OCI-LY1 (cell line): ENCODE measurements around the gene CHEK1.

Experiments
- H2AFZ ChIP-seq: fragments of 200-600 bp; sonication (generic), shearing (Covaris generic); 2 replicates; pipeline ENCODE4 v1.6.0; 2014; ENCODE audit warnings: antibody characterized with exemption, mild to moderate bottlenecking, low read length
- H3F3A ChIP-seq: fragments of 200-600 bp; sonication (generic), shearing (Covaris generic); 2 replicates; pipeline ENCODE4 v1.6.0; 2014; ENCODE audit warnings: mild to moderate bottlenecking, antibody characterized with exemption, low read length, moderate library complexity; ENCODE audit not compliant: insufficient read depth
- H3K27ac ChIP-seq: fragments of 200-600 bp; sonication (generic); 2 replicates; pipeline ENCODE4 v1.5.1; 2014; ENCODE audit warnings: low read length, mixed run types, mild to moderate bottlenecking, low read depth; ENCODE audit not compliant: poor library complexity, severe bottlenecking
- H3K27me3 ChIP-seq: fragments of 200-600 bp; sonication (generic); 2 replicates; pipeline ENCODE4 v1.6.0; 2014; ENCODE audit warnings: antibody characterized with exemption, mild to moderate bottlenecking, low read length, moderate library complexity; ENCODE audit not compliant: insufficient read depth
- H3K36me3 ChIP-seq: fragments of 200-600 bp; sonication (generic); 2 replicates; pipeline ENCODE4 v1.6.1; 2014; ENCODE audit warnings: mild to moderate bottlenecking, antibody characterized with exemption, low read length, moderate library complexity, mixed read lengths; ENCODE audit not compliant: insufficient read depth
- H3K4me1 ChIP-seq: fragments of 200-600 bp; sonication (generic); 2 replicates; pipeline ENCODE4 v1.5.1; 2014; ENCODE audit warnings: mild to moderate bottlenecking, low read length, moderate library complexity; ENCODE audit not compliant: insufficient read depth, severe bottlenecking
- H3K4me2 ChIP-seq: fragments of 200-600 bp; sonication (generic), shearing (Covaris generic); 2 replicates; pipeline ENCODE4 v1.6.1; 2014; ENCODE audit warnings: low read length
- H3K4me3 ChIP-seq: fragments of 200-600 bp; sonication (generic); 2 replicates; pipeline ENCODE4 v1.5.1; 2014; ENCODE audit warnings: low read length, low read depth, mild to moderate bottlenecking, mixed read lengths; ENCODE audit not compliant: poor library complexity, severe bottlenecking
- H3K79me2 ChIP-seq: fragments of 200-600 bp; shearing (Covaris generic); 2 replicates; pipeline ENCODE4 v1.6.1; 2016; ENCODE audit warnings: mixed run types, low read length, mixed read lengths; ENCODE audit not compliant: insufficient read depth
- H3K9ac ChIP-seq: fragments of 200-600 bp; sonication (generic), shearing (Covaris generic); 2 replicates; pipeline ENCODE4 v1.6.1; 2014; ENCODE audit warnings: mild to moderate bottlenecking, low read length, mixed read lengths
- H3K9me2 ChIP-seq: fragments of 200-600 bp; sonication (generic), shearing (Covaris generic); 2 replicates; pipeline ENCODE4 v1.6.1; 2014; ENCODE audit warnings: low read depth, mild to moderate bottlenecking, low read length, mixed read lengths
- H3K9me3 ChIP-seq: fragments of 200-600 bp; shearing (Covaris generic); 2 replicates; pipeline ENCODE4 v1.6.1; 2014; ENCODE audit warnings: low read length, mixed read lengths
- H4K20me1 ChIP-seq: fragments of 200-600 bp; sonication (generic), shearing (Covaris generic); 2 replicates; pipeline ENCODE4 v1.6.0; 2016; ENCODE audit warnings: mild to moderate bottlenecking, low read length; ENCODE audit not compliant: insufficient read depth
- EZH2 ChIP-seq: fragments of 200-600 bp; sonication (generic), shearing (Covaris generic); IDR thresholded peaks from 2 replicates; pipeline ENCODE4 v1.8.0; 2017; ENCODE audit warnings: borderline replicate concordance, mixed run types, mild to moderate bottlenecking, antibody characterized with exemption, low read length, moderate library complexity, mixed read lengths
- TF ChIP-seq, protein P1 (sequence below): fragments of 200-600 bp; sonication (generic), shearing (Covaris generic); IDR thresholded peaks from 2 replicates; pipeline ENCODE4 v1.5.1; 2017; ENCODE audit warnings: mild to moderate bottlenecking, antibody characterized with exemption, low read length, moderate library complexity, mixed read lengths

The CHEK1 gene

DNA sequence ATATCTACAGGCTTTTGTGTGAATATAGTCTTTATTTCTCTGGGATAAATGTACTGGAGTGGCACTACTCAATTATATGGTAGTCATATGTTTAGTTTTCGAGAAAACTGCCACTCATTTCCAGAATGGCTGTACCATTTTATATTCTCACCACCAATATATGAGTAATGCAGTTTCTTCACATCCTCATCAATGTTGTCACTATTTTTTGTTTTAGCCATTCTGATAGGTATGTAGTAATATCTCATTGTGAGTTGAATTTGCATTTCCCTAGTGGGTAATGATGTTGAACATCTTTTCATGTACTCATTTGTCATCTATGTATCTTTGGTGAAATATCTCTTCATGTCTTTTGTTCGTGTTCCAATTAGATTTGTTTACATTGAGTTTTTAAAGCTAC, 37.7 kb downstream of the CHEK1 start:
- no peaks in the 10 kb centered on the region for H3K9me3 ChIP-seq
- H4K20me1 ChIP-seq, result no peaks in the 10 kb centered on the region
- no peaks in the 10 kb centered on the region for H3K27me3 ChIP-seq
- H3K4me3 ChIP-seq, result no peak overlapping the region
- TF ChIP-seq, protein P1, sequence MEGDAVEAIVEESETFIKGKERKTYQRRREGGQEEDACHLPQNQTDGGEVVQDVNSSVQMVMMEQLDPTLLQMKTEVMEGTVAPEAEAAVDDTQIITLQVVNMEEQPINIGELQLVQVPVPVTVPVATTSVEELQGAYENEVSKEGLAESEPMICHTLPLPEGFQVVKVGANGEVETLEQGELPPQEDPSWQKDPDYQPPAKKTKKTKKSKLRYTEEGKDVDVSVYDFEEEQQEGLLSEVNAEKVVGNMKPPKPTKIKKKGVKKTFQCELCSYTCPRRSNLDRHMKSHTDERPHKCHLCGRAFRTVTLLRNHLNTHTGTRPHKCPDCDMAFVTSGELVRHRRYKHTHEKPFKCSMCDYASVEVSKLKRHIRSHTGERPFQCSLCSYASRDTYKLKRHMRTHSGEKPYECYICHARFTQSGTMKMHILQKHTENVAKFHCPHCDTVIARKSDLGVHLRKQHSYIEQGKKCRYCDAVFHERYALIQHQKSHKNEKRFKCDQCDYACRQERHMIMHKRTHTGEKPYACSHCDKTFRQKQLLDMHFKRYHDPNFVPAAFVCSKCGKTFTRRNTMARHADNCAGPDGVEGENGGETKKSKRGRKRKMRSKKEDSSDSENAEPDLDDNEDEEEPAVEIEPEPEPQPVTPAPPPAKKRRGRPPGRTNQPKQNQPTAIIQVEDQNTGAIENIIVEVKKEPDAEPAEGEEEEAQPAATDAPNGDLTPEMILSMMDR, result no peak
- no peak for TF ChIP-seq EZH2
- no peak overlapping the region for H3K4me2 ChIP-seq
- no peak overlapping the region for H3K9ac ChIP-seq
- no peak overlapping the region for H2AFZ ChIP-seq
- H3K27ac ChIP-seq, result no peak overlapping the region
- no peaks in the 10 kb centered on the region for H3F3A ChIP-seq
- H3K36me3 ChIP-seq, result peaks cover 67% of the 10 kb centered on the region
- no peaks in the 10 kb centered on the region for H3K4me1 ChIP-seq
- H3K9me2 ChIP-seq, result no peaks in the 10 kb centered on the region
- no peaks in the 10 kb centered on the region for H3K79me2 ChIP-seq

DNA sequence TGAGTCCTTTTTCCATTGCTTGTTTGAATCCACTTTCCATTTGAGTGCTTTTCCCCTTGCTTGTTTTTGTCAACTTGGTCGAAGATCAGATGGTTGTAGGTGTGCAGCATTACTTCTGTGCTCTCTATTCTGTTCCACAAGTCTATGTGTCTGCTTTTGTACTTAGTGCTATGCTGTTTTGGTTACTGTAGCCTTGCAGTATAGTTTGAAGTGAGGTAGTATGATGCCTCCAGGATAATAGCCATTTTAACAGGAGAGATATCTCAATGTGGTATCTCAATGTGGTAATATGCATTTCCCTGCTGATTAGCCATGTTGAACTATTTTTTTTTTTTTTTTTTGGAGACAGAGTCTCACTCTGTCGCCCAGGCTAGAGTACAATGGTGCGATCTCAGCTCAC, 38.9 kb downstream of the CHEK1 start:
- Histone ChIP-seq H3K4me2 (no peak overlapping the region), H3K27ac (no peak overlapping the region), H2AFZ (no peak overlapping the region), H3K4me1 (no peaks in the 10 kb centered on the region), H3K9ac (no peak overlapping the region), H3K9me3 (no peaks in the 10 kb centered on the region), H4K20me1 (no peaks in the 10 kb centered on the region), H3K4me3 (no peak overlapping the region), H3F3A (no peaks in the 10 kb centered on the region), H3K79me2 (no peaks in the 10 kb centered on the region), H3K27me3 (no peaks in the 10 kb centered on the region), H3K9me2 (no peaks in the 10 kb centered on the region), H3K36me3 (peaks cover 62% of the 10 kb centered on the region)
- TF ChIP-seq, protein P1, result no peak
- TF ChIP-seq EZH2, result no peak

DNA sequence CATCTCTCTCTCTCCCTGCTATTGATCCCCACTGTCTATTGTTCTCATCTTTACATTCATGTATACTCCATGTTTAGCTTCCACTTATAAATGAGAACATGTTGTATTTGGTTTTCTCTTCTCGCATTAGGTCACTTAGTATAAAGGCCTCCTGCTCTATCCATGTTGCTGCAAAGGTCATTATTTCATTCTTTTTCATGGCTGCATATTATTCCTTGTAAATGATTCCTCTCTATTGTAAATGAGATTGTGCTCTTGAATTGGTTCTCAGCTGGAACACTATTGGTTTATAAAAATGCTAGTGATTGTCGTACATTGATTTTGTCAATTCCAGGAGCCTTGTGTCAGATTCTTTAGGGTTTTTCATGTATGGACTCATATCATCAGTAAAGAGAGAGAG, 42.2 kb downstream of the CHEK1 start:
- no peak overlapping the region for H3K4me2 ChIP-seq
- H3K36me3 ChIP-seq, result peaks cover 50% of the 10 kb centered on the region
- no peaks in the 10 kb centered on the region for H3K9me2 ChIP-seq
- H3K9ac ChIP-seq, result no peak overlapping the region
- H3K27ac ChIP-seq, result no peak overlapping the region
- no peaks in the 10 kb centered on the region for H3F3A ChIP-seq
- H3K4me3 ChIP-seq, result no peak overlapping the region
- no peaks in the 10 kb centered on the region for H3K79me2 ChIP-seq
- no peak for TF ChIP-seq EZH2
- TF ChIP-seq, protein P1, result no peak
- H4K20me1 ChIP-seq, result no peaks in the 10 kb centered on the region
- H3K9me3 ChIP-seq, result no peaks in the 10 kb centered on the region
- no peak overlapping the region for H2AFZ ChIP-seq
- H3K27me3 ChIP-seq, result no peaks in the 10 kb centered on the region
- no peaks in the 10 kb centered on the region for H3K4me1 ChIP-seq
